ENCODE measurements around the gene C18orf63. TPM values are rescaled to one million over a fixed set of nuclear protein-coding genes. Genes with fewer than 3 reads are reported as not detected.

Gene C18orf63
- polyA plus RNA-seq, 4 donors, result 0.11 to 0.44 (median 0.31) TPM

- no peak for DNase-seq (ENCODE audit: low read depth in 4 of 4, low spot score in 2 of 4)
Observed at GRCh38 chr18:74373428-74373827, 57.8 kb downstream of the C18orf63 start.

- DNase-seq (ENCODE audit: low read depth in 4 of 4, low spot score in 2 of 4), result no peak
Observed at GRCh38 chr18:74375999-74376398, 60.4 kb downstream of the C18orf63 start.

GRCh38 chr18:74376523-74376922, 60.9 kb downstream of the C18orf63 start:
- no peak for DNase-seq (ENCODE audit: low read depth in 4 of 4, low spot score in 2 of 4)

GRCh38 chr18:74377776-74378175, 62.1 kb downstream of the C18orf63 start:
- DNase-seq (ENCODE audit: low read depth in 4 of 4, low spot score in 2 of 4), result no peak

GRCh38 chr18:74378179-74378682, 62.6 kb downstream of the C18orf63 start:
- no peak for DNase-seq (ENCODE audit: low read depth in 4 of 4, low spot score in 2 of 4)

GRCh38 chr18:74380916-74381315, 65.3 kb downstream of the C18orf63 start:
- DNase-seq (ENCODE audit: low read depth in 4 of 4, low spot score in 2 of 4), result no peak

GRCh38 chr18:74381621-74382295, 66.1 kb downstream of the C18orf63 start:
- DNase-seq (ENCODE audit: low read depth in 4 of 4, low spot score in 2 of 4), result no peak

GRCh38 chr18:74382481-74383017, 66.9 kb downstream of the C18orf63 start:
- DNase-seq (ENCODE audit: low read depth in 4 of 4, low spot score in 2 of 4), result no peak

GRCh38 chr18:74387383-74387782, 71.7 kb downstream of the C18orf63 start:
- DNase-seq (ENCODE audit: low read depth in 4 of 4, low spot score in 2 of 4), result no peak

GRCh38 chr18:74388227-74388626, 72.6 kb downstream of the C18orf63 start:
- DNase-seq (ENCODE audit: low read depth in 4 of 4, low spot score in 2 of 4), result no peak

GRCh38 chr18:74389171-74389927, 73.7 kb downstream of the C18orf63 start:
- no peak for DNase-seq (ENCODE audit: low read depth in 4 of 4, low spot score in 2 of 4)

- DNase-seq (ENCODE audit: low read depth in 4 of 4, low spot score in 2 of 4), result no peak
Observed at GRCh38 chr18:74389991-74390390, 74.4 kb downstream of the C18orf63 start.

GRCh38 chr18:74390900-74391299, 75.3 kb downstream of the C18orf63 start:
- DNase-seq (ENCODE audit: low read depth in 4 of 4, low spot score in 2 of 4), result no peak

- DNase-seq (ENCODE audit: low read depth in 4 of 4, low spot score in 2 of 4), result no peak
Observed at GRCh38 chr18:74392323-74392722, 76.7 kb downstream of the C18orf63 start.

- no peak for DNase-seq (ENCODE audit: low read depth in 4 of 4, low spot score in 2 of 4)
Observed at GRCh38 chr18:74395006-74395405, 79.4 kb downstream of the C18orf63 start.

GRCh38 chr18:74395648-74396154, 80.1 kb downstream of the C18orf63 start:
- DNase-seq (ENCODE audit: low read depth in 4 of 4, low spot score in 2 of 4), result no peak

- no peak for DNase-seq (ENCODE audit: low read depth in 4 of 4, low spot score in 2 of 4)
Observed at GRCh38 chr18:74396171-74397169, 80.8 kb downstream of the C18orf63 start.

- no peak for DNase-seq (ENCODE audit: low read depth in 4 of 4, low spot score in 2 of 4)
Observed at GRCh38 chr18:74397572-74397971, 81.9 kb downstream of the C18orf63 start.

- DNase-seq (ENCODE audit: low read depth in 4 of 4, low spot score in 2 of 4), result no peak
Observed at GRCh38 chr18:74399091-74399887, 83.7 kb downstream of the C18orf63 start.
